Urinary bladder (tissue), 4 donors: ENCODE data around the gene ATL2. TPM values are rescaled to one million over a fixed set of nuclear protein-coding genes. Genes with fewer than 3 reads are reported as not detected.
"Not testable (repeated sequence)": the region's sequence is repeated elsewhere in the genome, so short reads cannot be mapped to it uniquely, and the experiment has no call there.

ENCODE experiments used
- DNase-seq: peaks from one replicate; pipeline ENCODE4 v3.0.0-alpha.2; 2015; ENCODE audit errors: extremely low spot score
- H3K27ac ChIP-seq: one replicate; pipeline ENCODE4 v1.5.1; 2013; ENCODE audit warnings: low read depth, mild to moderate bottlenecking, moderate library complexity
- H3K36me3 ChIP-seq: one replicate; pipeline ENCODE4 v1.6.1; 2013; ENCODE audit warnings: mild to moderate bottlenecking, moderate library complexity; ENCODE audit not compliant: insufficient read depth
- H3K4me1 ChIP-seq: one replicate; pipeline ENCODE4 v1.6.1; 2013; ENCODE audit warnings: mild to moderate bottlenecking, moderate library complexity; ENCODE audit not compliant: insufficient read depth
- H3K4me3 ChIP-seq: one replicate; pipeline ENCODE4 v1.5.1; 2013; ENCODE audit warnings: low read depth, low read length
- WGBS: extraction: QIAGEN DNeasy Blood & Tissue Kit; methylation state at CpG from one replicate; pipeline ENCODE4 v1.1.7; 2013; 5-methylcytosine and 5-hydroxymethylcytosine counted together
- polyA plus RNA-seq: library from polyadenylated mRNA; stranded (reverse); fragments of 200-250 nt; gene quantifications from one replicate; pipeline ENCODE4 v1.2.3, GENCODE V29; 2013
- total RNA-seq: library from RNA; depleted of rRNA; stranded (reverse); fragments of >200 nt; gene quantifications from one replicate; pipeline ENCODE4 v1.2.3, GENCODE V29; 2014
- donor health status: healthy with polysubstance abuse.
- donor health status: healthy.

Gene ATL2
- total and polyA plus RNA-seq, 2 donors = 72.7 to 103 TPM

DNA sequence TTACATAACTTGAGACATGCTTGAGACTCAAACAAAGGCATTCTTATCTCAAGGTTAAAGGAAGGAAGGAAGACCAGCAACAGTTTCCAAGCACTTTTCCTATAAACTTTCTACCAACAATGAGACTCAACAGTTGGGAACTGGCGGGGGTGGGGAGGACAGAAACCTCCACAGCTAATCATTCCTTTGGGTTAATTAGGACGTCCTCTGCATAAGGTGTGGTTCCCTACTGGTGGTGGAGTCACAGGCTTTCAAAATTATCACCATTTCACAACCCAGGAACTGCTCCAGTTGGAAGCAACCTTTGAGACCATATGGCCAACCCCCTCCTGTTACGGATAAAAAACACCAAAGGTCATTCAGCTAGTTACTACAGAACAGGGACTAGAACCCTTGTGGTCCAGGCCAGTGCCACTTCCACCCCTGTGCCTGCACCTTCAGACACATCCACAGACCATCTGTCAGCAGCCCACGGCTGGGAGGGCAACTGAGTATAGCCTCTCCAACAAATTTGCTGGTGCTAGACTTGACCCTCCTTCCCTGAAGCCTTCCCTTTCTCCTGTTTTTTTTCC, 30.1 kb upstream of the ATL2 start:
- H3K27ac ChIP-seq = no peak overlapping the region
- DNase-seq = no peak
- 76% methylated on average over 4 of the region's 4 CpGs for WGBS

DNA sequence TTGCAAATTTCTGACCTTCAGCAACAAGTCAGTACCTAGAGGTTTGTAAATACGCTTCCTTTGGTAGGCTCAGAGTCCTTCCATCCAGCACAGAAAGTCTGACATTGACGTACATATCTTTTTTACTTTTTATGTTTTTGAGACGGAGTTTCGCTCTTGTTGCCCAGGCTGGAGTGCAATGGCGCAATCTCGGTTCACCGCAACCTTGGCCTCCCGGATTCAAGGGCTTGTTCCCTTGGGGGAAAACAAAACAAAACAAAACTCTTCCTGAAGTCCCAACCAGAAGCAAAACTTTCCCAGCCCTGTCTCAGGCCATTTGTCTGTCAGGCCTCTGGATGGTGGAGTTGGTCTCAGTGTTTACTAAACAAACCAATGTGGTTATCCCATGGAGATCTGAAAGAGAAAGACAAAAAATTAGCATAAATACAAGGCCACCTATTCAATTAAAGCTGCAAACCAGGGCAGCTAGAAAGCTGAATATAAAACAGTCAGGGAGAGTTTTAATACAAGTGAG, 29.6 kb upstream of the ATL2 start:
- WGBS = 78% methylated on average over 8 of the region's 8 CpGs
- H3K4me3 ChIP-seq = no peak overlapping the region
- H3K4me1 ChIP-seq = no peaks in the 10 kb centered on the region
- no peaks in the 10 kb centered on the region for H3K36me3 ChIP-seq
- DNase-seq = no peak
- H3K27ac ChIP-seq = no peak overlapping the region

More for the DNA sequence above, 30.1 kb upstream of the ATL2 start:
- no peak overlapping the region for H3K4me3 ChIP-seq
- no peaks in the 10 kb centered on the region for H3K36me3 ChIP-seq
- no peaks in the 10 kb centered on the region for H3K4me1 ChIP-seq

DNA sequence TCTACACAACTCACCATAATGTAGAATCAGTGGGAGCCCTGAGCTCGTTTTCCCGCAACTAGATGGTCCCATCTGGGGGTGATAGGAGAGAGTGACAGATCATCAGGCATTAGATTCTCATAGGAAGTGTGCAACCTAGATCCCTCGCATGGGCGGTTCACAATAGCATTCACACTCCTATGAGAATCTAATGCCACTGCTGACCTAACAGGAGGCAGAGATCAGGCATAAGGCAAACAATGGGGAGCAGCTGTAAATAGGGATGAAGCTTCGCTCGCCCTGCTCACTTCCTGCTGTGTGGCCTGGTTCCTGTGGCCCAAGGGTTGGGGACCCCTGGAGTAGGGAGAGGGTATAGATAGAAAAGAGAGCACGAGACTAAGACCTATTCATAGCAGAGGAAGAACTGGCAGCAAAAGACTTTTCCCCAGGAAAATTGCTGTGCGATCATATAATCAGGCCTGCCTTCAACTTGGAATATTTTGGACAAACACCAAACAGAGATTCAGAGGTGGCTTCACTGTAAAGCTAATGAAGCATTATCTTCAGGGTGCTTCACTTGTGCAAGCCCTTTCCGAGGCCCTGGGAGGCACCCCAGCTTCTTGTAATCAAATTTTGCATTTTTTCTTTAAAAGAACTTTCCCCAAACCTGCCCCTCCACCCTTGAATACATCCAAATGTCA, 29.0 kb upstream of the ATL2 start:
- 79% methylated on average over 9 of the region's 9 CpGs for WGBS
- Histone ChIP-seq H3K36me3 (no peaks in the 10 kb centered on the region), H3K4me3 (no peak overlapping the region), H3K27ac (no peak overlapping the region), H3K4me1 (no peaks in the 10 kb centered on the region)
- DNase-seq = no peak

DNA sequence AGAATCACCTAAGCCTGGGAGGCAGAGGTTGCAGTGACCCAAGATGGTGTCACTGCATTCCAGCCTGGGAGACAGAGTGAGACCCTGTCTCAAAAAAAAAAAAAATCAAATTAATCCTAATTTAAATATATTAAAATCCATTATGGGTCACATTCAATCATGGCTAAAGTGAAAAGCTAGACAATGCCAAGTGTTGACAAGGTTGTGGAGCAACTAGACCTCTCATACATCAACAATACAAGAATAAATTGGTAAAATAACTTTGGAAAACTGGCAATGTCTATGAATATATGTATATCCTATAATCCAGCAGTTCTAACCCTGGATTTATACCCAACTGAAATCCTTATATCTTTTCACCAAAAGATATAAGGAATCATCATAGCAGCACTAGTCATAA, 23.4 kb upstream of the ATL2 start:
- no peak for DNase-seq
- H3K4me3 ChIP-seq = no peak overlapping the region
- no peak overlapping the region for H3K27ac ChIP-seq
- no peaks in the 10 kb centered on the region for H3K36me3 ChIP-seq
- no peaks in the 10 kb centered on the region for H3K4me1 ChIP-seq

DNA sequence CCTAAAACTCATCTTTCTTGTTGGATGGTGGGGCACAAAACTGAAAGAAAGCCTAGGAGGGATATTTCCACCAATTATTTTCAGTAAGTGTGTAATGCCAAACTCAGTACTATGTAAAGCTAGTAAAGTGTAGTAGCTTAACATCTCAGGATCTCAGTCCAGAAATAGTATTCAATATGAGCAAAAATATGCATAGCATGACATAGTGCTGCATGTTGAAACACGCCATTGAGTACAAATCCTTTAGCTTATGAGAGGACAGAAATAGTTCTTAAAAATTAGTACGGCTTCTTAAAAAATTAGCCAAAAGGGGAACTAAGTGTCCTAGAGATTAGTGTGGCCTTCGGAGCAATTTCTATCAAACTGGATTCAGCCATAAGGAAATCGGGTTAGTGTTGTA, 21.7 kb upstream of the ATL2 start:
- DNase-seq = no peak
- 85% methylated on average over 4 of the region's 4 CpGs for WGBS

DNA sequence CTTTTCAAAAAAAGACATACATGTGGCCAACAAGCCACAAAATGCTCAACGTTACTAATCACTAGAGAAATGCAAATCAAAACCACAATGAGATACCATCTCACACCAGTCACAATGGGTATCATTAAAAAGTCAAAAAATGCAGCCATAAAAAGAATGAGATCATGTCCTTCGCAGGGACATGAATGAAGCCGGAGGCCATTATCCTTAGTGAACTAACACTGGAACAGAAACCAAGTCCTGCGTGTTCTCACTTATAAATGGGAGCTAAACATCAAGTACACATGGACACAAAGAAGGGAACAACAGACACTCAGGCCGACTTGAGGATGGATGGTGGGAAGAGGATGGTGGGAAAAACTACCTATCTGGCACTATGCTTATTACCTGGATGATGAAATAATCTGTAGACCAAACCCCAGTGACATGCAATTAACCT, 17.8 kb upstream of the ATL2 start:
- 69% methylated on average over 5 of the region's 5 CpGs for WGBS
- Histone ChIP-seq H3K27ac (no peak overlapping the region), H3K4me1 (no peaks in the 10 kb centered on the region), H3K4me3 (no peak overlapping the region), H3K36me3 (no peaks in the 10 kb centered on the region)
- DNase-seq = no peak

More for the DNA sequence above, 21.7 kb upstream of the ATL2 start:
- H3K27ac ChIP-seq = no peak overlapping the region
- no peak overlapping the region for H3K4me3 ChIP-seq
- H3K4me1 ChIP-seq = no peaks in the 10 kb centered on the region
- no peaks in the 10 kb centered on the region for H3K36me3 ChIP-seq

DNA sequence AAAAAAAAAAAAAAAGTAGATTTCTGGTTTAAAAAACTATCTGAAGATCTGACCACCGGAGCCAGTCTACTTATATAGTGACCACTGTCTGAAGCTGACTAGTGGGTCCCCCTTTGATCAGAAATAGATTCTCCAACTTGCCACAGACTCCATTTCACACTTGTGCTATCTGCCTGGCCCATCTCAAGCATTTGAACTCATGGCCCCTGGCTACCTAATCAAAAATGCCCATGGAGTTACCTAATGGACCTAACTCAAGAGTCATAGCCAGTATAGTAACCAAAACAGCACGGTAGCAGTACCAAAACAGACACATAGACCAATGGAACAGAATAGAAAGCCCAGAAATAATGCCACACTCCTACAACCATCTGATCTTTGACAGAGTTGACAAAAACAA, 17.0 kb upstream of the ATL2 start:
- WGBS = 90% methylated on average over 2 of the region's 2 CpGs
- H3K27ac ChIP-seq = no peak overlapping the region
- no peaks in the 10 kb centered on the region for H3K36me3 ChIP-seq
- no peak overlapping the region for H3K4me3 ChIP-seq
- no peaks in the 10 kb centered on the region for H3K4me1 ChIP-seq
- DNase-seq = no peak

DNA sequence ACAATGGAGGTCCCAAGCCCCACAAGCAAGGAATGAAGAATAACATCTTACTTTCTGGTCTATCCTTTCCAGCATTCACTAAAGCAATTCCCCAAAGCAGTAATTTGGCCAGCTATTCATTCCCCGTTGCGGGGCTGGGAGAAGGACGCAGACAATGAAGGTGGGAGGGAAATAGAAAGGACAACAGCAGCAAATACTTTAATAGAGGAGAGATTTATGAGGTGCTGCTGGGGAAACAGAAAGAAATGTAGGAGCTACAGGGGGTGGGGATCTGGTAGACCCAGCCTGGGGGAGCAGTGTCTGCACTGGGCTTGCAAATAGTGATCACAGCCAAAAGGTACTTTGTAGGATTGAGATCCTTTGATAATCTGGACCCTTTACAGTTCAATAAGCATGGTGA, 13.9 kb upstream of the ATL2 start:
- no peaks in the 10 kb centered on the region for H3K4me1 ChIP-seq
- H3K4me3 ChIP-seq = no peak overlapping the region
- H3K36me3 ChIP-seq = no peaks in the 10 kb centered on the region
- no peak for DNase-seq
- H3K27ac ChIP-seq = no peak overlapping the region
- WGBS = 50% methylated on average over 3 of the region's 3 CpGs

DNA sequence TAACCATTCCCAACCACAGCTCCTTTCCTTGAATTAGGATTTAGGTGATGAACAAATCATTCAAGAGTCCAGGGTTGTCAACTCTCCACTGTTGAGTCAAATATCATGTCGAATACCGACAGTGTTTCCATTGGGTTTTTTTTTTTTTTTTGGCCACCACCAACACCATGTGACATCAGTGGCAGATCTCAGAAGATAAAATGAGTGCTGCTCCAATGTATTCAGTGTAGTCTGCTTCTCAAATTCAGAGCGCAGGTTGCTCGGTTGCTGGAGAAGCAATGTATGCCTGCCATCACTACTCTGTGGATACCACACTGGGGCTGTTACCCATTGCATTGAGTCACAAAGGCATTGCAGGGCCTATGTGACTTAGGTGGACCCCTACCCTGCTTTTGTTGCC, 10.8 kb upstream of the ATL2 start:
- no peak for DNase-seq
- 89% methylated on average over 4 of the region's 4 CpGs for WGBS
- no peaks in the 10 kb centered on the region for H3K4me1 ChIP-seq

DNA sequence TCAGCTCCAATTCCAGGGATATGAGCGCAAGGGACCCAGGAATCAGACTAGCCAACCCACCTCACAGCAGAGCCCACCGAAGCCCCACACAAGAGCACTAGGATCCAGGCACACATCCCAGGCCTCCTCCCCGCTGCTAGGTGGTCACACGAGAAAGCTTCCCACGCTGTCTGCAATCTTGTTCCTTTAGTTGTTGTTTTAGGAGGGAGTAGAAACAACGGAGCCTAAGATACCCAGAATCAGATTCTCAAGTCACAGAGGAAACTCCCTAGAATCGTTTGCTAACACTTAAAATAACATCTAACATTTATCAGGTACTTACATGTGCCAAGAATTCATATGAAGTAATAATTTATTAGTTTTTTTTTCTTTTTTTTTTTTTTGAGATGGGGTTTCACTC, 9.7 kb upstream of the ATL2 start:
- Histone ChIP-seq H3K27ac (no peak overlapping the region), H3K4me3 (no peak overlapping the region), H3K36me3 (no peaks in the 10 kb centered on the region), H3K4me1 (no peaks in the 10 kb centered on the region)
- 80% methylated on average over 7 of the region's 7 CpGs for WGBS
- no peak for DNase-seq

More for the DNA sequence above, 10.8 kb upstream of the ATL2 start:
- no peaks in the 10 kb centered on the region for H3K36me3 ChIP-seq
- H3K27ac ChIP-seq = no peak overlapping the region
- H3K4me3 ChIP-seq = no peak overlapping the region

DNA sequence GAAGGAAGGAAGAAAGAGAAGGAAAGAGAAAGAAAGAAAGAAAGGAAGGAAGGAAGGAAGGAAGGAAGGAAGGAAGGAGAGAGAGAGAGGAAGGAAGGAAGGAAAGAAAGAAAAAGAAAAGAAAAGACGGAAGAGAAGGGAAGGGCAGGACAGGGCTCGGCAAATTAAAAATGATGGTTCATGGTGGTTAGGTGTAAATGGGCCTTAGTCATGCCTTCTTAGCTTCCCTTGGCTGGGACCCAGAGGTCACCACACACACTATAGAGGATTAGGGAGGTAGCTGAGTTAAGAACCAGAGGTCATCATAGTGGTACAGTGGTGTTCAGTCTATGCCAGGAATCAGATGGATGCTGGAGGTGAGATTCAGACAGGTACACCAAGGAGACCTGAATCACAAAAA, 9.3 kb upstream of the ATL2 start:
- H3K36me3 ChIP-seq = no peaks in the 10 kb centered on the region
- WGBS = 83% methylated on average over 2 of the region's 2 CpGs
- DNase-seq = no peak

DNA sequence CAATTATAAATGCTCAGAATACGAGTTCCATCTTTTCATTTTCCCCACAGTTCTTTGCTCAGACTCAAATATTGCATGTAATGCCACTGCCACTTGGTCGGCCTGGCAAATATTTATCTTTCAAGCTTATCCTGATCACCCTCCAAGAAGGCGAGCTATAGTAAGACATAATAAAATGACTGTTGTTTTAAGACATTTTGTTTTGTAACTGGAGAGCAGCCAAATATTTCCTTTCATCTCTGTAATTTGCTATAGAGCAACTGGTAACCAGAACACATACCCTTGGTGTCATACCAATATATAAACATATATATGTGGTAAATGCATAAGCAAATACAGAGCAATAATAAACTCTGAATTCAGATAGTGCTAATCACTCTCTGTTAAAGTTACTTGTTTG, 7.3 kb upstream of the ATL2 start:
- Histone ChIP-seq H3K4me3 (no peak overlapping the region), H3K36me3 (no peaks in the 10 kb centered on the region), H3K27ac (no peak overlapping the region), H3K4me1 (no peaks in the 10 kb centered on the region)
- 36% methylated on average over 3 of the region's 3 CpGs for WGBS
- DNase-seq = no peak

More for the DNA sequence above, 9.3 kb upstream of the ATL2 start:
- H3K27ac ChIP-seq = no peak overlapping the region
- H3K4me1 ChIP-seq = no peaks in the 10 kb centered on the region
- H3K4me3 ChIP-seq = no peak overlapping the region

DNA sequence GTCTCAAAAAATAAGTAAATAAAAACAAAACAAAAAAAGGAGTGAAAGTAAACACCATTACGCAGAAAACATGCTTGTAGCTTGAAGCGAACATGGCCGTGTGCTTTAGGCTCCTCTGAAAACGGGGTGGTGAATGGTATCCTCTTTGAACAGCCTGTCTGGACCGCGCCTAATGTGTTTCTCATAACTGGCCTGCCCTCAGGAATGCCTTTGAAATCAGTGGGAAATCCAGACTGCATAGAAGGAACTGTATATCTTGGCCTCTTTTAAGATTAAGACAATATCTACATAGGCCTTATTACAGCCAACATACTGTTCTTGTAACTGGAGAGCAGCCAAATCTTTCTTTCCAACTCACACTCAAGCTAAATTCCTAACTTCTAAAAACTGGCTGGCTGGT, 6.7 kb upstream of the ATL2 start:
- WGBS = 63% methylated on average over 6 of the region's 6 CpGs
- H3K4me1 ChIP-seq, DNase-seq, H3K27ac ChIP-seq, H3K36me3 ChIP-seq, H3K4me3 ChIP-seq: not testable (repeated sequence)

DNA sequence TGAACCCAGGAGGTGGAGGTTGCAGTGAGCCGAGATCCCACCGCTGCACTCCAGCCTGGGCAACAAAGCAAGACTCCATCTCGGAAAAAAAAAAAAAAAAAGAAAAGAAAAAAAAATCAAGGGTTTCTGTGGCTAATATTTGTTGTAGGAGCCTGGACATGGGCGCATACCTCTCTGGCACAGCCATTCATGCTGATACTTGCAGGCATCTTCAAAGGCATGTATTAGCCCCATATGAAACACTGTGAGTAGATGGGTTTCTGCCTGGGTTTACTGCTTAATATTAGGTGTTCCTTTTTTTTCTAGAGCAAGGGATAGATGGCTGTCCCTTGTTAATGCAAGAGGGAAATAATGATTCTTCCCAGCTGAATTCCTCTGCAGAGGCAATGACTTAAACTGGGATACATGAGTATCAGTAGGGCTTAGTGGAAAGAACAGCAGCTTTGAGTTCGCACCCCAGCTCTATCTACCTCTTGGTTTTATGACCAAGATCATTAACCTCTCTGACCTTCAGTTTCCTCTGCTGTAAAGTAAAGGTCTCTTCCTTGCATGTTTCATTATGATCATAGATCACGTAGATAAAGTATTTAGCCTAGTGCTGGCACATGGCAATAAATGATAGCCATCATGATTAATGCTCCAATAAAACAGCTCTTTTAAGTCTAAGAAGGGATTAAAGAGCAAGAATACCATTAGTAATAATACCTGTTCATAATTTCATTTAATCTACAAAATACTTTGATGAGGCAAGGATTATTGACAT, 4.5 kb upstream of the ATL2 start:
- Histone ChIP-seq H3K4me3 (no peak overlapping the region), H3K27ac (no peak overlapping the region), H3K4me1 (no peaks in the 10 kb centered on the region), H3K36me3 (no peaks in the 10 kb centered on the region)
- no peak for DNase-seq
- WGBS = 90% methylated on average over 6 of the region's 6 CpGs
